Uterus (tissue), 2 donors: Measurements from ENCODE around the gene CHST14.

Source experiments
- CTCF ChIP-seq, 4 experiments: fragments of 200-600 bp in 2 of 4; fragments of 450-650 bp in 2 of 4; sonication (generic) in 2 of 4; IDR thresholded peaks; one replicate each; pipeline ENCODE4 v1.5.1; 2016 to 2019; ENCODE audit warnings: antibody characterized with exemption in 4 of 4, mild to moderate bottlenecking in 2 of 4, moderate library complexity in 1 of 4
- POLR2A ChIP-seq, 2 donors: fragments of 450-650 bp; IDR thresholded peaks; one replicate each; pipeline ENCODE4 v1.6.1; 2016; ENCODE audit warnings: antibody characterized with exemption in 2 of 2, mild to moderate bottlenecking in 1 of 2, moderate library complexity in 1 of 2

GRCh38 chr15:40435023-40435709, 35.6 kb upstream of the CHST14 start:
- TF ChIP-seq CTCF (IDR thresholded peaks at IDR 0.05) (no peak), POLR2A (IDR thresholded peaks at IDR 0.05) (no peak)
